Activated effector memory CD4-positive, alpha-beta T cell treated with anti-CD3 and anti-CD28 coated beads, Interleukin-2, amount 50 U/mL, for 16 hours (primary cell): ENCODE data around the gene BTN2A1.
A peak's percentile ranks its signal among the peaks of the same experiment; 100 is the strongest.
"Not testable (repeated sequence)": the region's sequence is repeated elsewhere in the genome, so short reads cannot be mapped to it uniquely, and the experiment has no call there.

Source experiments
- DNase-seq: peaks from one replicate; pipeline ENCODE4 v3.0.0-alpha.2; 2020

BTN2A1 gene

DNA sequence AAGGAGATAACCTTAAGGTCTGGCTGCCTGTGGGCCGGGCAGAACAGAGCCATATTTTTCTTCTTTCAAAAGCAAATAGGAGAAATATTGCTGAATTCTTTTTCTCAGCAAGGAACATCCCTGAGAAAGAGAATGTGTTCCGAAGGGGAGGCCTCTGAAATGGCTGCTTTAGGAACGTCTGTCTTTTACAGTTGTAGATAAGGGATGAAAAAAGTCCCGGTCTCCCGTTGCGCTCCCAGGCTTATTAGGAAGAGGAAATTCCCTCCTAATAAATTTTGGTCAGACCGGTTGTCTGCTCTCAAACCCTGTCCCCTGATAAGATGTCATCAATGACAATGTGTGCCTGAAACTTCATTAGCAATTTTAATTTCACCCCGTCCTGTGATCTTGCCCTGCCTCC lies 24.1 kb upstream of the BTN2A1 start:
- not testable (repeated sequence) for DNase-seq

GRCh38 chr6:26436018-26436417 lies 21.7 kb upstream of the BTN2A1 start:
- DNase-seq = no peak

- no peak for DNase-seq
These were observed 20.2 kb upstream of the BTN2A1 start for GRCh38 chr6:26437550-26437949.

- no peak for DNase-seq
These were observed 19.8 kb upstream of the BTN2A1 start for GRCh38 chr6:26438000-26438399.

DNA sequence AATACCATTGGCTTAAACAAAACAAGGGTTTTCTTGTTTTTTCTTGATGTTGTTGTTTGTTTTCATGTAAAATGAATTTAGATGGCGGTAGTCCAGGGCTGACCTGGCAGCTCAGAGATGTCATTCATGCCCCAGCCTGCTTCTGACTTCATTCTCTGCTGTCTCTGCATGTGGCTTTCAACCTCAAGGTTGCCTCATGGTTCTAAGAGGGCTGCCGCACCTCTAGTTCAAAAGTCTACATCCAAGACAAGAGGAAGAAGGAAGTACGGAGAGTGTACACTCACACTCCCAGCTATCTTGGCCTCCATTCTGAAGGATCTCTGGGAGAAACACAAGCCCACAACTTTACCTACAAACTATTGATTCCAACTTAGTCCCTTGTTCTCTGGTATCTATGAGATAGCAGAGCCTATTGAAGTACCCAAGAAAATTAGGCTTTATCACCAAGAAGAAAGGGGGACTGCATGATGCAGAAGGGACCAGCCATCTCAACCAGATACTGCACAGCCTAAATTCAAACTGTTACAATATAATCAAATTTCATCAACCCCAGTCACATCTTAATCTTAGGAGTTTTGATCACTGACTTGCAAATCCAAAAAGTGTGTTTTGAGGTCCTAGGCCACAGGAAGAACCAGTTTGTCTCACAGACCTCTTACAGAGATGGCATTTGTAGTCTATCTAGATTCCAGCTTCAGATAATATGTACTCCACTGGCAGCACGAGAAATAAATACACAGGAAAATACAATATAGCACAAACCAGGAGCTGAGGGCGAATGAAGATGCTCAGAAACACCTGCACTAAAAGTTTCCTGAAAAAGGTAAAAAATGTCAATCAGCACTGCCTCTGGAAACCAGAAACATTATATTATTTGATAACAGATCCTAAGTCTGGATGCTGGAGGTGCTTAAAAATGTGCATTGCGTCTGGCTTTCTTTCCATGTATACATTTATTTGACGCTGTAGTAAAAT lies 18.3 kb upstream of the BTN2A1 start:
- no peak for DNase-seq

DNA sequence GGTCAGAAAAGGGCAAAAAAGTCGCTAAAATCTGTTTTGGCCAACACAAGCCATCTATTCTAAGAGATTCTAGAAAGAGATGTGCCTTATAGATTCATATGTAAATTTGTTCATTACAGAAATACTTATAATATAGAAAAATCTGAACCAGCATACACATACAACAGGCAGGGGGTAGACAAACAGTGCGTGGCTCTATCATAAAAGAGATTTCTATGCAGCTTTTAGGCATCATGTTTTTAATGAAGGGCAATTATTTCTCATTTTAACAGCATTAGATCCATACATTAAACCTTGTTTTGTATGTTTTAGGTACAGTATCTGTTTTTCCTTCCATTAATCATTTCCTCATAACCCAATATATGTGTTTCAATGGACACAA lies 16.8 kb upstream of the BTN2A1 start:
- DNase-seq = no peak

GRCh38 chr6:26441977-26442376 lies 15.8 kb upstream of the BTN2A1 start:
- no peak for DNase-seq

DNA sequence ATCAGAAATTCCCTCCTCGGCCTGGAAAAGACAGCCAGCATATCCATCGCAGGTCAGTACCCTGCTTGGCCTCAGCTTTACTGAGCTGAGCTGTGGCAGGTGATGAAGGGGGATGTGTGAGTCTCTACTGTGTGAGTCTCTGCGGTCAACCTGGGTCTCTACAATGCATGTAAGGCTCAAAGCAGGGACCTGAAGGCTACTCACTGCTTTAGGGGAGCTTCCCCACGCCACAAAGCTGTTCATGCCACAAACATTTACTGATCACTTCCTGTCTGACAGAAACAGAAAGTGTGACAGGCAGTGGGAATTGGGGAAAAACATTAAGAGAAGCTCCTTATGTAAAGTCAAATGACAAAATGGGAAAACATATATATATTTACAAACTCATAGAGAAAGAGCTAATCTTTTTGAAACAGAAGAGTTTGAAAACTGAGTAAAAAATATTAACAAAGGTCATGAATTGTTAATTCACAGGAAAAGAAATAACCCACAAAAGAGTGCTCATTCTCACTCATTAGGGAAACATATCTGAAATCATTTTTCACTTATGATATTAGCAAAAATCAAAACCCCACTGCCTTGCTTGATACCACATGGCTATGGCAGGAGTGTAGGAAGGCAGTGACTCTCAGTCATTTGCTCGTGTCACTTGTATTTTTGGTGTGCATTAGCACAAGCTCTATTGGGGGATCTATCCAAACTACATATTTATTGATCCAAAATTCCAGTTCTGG lies 11.7 kb upstream of the BTN2A1 start:
- peak; percentile 69 for DNase-seq

DNA sequence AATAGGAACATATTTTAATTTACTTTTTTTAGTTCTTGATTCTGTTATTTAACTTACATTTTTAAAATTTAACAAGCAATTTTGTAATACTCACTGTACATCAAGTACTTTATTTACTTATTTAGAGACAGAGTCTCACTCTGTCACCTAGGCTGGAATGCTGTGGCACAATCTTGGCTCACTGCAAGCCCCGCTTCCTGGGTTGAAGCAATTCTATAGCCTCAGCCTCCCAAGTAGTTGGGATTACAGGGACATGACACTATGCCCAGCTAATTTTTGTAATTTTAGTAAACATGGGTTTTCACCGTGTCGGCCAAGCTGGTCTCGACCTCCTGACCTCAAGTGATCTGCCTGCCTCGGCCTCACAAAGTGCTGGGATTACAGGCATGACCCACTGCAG lies 10.5 kb upstream of the BTN2A1 start:
- DNase-seq = no peak

GRCh38 chr6:26450240-26450639 lies 7.5 kb upstream of the BTN2A1 start:
- DNase-seq = no peak

GRCh38 chr6:26452631-26453235 lies 5.0 kb upstream of the BTN2A1 start:
- no peak for DNase-seq

DNA sequence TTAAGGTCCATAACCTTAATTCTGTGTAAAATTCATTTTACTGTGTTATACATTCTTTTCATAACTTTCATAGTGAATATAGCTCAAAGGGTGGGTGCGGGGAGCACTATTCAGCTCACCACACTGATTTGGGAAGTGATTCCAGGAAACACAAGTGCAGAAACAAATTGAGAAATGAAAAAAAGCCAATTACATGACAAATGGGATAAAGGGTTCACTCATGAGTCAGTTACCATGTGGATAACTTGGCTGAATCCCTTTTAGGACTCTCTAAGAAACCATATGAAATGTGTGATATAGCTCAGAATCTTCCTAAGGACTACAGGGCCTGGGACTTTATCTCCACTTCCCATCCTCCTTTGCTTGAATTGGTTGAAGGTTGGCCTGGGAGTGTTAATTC lies 3.1 kb upstream of the BTN2A1 start:
- no peak for DNase-seq

- DNase-seq = no peak
These were observed 2.3 kb upstream of the BTN2A1 start for GRCh38 chr6:26455357-26455970.

DNA sequence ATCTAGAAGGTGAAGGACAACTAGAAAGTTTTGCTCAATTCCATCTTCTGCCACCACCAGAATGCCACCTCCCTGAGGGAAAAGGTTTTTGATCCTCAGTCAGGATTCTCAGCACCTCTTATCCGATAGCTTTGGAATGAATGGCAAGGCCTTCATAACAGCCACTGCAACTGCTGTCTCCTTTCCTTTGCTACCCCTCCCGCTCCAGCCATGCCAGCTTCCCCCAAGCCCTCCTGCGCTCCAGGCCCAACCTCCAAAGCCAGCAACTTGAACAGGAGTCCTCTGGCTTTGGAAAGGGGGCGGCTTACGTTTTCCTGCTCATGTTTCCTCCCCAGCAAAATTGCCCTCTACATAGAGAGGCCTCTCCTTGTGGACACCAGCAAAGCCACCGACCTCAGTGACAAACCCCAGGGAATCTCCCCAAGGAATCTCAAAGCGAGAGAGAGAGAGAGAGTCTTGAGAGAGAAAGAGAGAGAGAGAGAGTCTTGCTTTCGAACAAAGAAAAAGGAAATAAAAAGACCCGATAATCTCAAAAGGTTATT lies 420 bp upstream of the BTN2A1 start:
- no peak for DNase-seq

DNA sequence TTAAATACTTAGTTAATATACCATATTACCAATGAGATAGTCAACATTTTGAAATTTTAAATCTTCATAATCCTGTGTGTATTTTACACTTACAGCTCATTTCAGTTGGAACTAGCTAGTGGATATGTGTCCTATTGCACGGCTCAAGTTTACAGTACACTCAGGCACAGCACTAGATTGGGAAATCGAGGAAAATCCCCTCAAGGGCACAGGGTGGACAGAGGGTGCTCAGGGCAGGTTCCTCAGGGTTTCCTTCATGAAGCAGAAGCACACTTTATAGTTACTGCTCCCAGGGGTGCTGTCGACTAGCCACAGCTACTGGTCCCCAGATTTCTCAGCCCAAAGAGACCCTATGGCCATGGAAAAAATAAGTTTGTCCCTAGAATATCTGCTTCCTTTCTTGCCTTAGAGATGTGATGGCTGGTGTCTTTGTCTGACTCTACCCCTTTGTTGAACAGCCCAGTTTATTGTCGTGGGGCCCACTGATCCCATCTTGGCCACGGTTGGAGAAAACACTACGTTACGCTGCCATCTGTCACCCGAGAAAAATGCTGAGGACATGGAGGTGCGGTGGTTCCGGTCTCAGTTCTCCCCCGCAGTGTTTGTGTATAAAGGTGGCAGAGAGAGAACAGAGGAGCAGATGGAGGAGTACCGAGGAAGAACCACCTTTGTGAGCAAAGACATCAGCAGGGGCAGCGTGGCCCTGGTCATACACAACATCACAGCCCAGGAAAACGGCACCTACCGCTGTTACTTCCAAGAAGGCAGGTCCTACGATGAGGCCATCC lies 1.5 kb downstream of the BTN2A1 start:
- DNase-seq = no peak

DNA sequence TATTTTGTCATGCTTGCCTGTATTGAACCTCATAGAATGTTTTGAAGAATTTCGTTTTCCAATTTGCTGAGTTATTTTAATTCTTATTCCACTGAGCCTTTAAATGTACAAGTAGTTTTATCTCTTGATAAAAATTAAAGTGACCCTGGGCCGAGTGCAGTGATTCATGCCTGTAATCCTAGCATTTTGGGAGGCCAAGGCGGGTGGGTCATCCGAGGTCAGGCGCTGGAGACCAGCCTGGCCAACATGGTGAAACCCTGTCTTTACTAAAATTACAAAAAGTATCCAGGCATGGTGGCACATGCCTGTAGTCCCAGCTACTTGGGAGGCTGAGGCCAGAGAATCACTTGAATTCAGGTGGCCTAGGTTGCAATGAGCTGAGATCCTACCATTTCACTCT lies 3.6 kb downstream of the BTN2A1 start:
- not testable (repeated sequence) for DNase-seq

- DNase-seq = no peak
These were observed 6.3 kb downstream of the BTN2A1 start for GRCh38 chr6:26464014-26464413.

GRCh38 chr6:26464416-26465131 lies 6.8 kb downstream of the BTN2A1 start:
- no peak for DNase-seq

DNA sequence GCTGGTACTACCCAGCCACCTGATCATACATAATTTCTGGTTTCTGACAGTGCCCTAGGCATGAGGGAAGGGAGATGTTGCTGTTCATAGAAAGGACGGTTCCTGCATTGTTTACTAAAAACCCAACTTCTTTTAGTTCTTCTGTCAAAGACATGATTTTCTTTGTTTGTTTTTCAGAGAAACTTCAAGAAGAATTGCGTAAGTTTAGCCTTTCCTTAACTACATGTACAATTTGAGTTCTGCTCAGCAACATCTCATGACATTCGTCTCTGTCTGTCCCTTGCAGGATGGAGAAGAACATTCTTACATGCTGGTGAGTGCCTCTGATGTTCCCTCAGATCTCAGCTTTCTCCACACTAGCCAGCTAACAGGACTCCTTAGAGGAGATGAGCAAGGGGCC lies 8.0 kb downstream of the BTN2A1 start:
- DNase-seq = no peak

DNA sequence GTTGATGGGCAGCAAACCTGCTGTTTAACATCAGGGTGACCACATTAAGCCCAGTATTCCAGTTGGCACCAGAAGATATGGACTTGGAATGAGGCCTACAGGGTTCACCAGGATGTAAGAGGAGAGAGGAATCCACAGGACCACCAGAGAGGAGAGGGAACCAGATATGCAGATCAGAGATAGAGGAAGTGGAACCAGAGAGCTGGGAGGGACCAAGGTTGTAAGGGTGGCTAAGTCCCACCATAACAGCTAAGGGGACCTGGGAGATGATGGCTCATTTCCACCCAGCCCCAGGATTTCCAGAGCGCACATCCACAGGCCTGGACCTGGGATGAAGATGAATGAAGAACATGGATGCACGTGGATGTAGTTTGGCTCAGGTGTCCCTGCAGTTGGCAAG lies 11.1 kb downstream of the BTN2A1 start:
- DNase-seq = no peak

- DNase-seq = no peak
These were observed 12.9 kb downstream of the BTN2A1 start for GRCh38 chr6:26470643-26471042.
